Effector CD4-positive, alpha-beta T cell (primary cell): ENCODE data around the gene NFXL1.

Experiments
- DNase-seq: peaks from one replicate; pipeline ENCODE4 v3.0.0-alpha.2; 2020

Gene NFXL1

DNA sequence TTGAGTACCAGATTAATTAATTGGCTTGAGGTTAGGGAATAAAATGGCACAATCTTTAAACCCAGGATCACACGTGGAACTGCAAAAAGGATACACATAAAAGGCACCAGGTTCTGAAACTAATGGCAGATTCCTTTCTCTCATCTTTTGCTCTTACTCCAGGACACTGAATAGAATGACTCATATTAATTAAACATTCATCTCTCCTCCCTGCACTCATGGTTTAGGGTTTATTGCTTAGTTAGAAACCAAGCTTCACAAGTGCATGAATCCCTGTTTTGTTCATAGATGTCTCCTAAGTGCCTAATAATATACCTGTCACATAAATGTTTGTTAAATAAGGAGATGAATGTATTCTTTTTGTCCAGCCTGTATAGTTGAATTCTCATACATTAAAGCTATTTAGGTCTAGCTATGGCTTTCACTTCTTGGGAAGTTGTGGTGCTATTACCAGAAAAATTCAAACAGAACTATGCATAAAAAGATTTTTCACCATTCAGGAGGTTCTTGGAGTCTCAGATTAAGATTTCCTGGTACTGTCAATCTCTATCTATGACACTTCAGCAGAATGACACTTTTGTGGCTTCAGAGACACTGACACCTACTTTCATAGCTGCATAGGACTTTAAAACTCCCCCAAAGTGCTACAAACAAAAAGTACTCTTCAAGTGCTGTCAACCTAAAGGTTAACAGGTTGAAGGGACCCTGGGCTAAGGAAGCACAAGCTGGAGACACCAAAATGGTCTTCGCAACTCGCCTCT, 83.9 kb downstream of the NFXL1 start:
- DNase-seq = no peak

DNA sequence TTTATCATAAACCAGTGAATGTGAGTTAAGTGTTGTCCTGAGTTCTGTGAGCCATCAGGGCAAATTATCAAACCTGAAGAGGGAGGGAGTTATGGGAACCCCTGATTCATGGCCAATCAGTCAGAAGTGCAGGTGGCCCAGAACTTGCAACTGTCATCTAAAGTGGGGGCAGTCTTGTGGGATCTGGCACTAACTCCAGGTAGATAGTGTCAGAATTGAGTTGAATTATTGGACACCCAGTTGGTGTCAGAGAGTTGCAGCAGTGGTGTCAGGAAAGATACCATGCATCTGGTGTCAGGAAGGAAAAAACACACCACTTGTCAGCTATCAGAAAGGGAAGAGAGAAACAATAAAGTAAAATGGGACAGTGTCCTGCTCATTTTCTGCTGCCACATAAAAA, 84.9 kb downstream of the NFXL1 start:
- DNase-seq = no peak

GRCh38 chr4:47827343-47828047, 86.9 kb downstream of the NFXL1 start:
- no peak for DNase-seq

DNA sequence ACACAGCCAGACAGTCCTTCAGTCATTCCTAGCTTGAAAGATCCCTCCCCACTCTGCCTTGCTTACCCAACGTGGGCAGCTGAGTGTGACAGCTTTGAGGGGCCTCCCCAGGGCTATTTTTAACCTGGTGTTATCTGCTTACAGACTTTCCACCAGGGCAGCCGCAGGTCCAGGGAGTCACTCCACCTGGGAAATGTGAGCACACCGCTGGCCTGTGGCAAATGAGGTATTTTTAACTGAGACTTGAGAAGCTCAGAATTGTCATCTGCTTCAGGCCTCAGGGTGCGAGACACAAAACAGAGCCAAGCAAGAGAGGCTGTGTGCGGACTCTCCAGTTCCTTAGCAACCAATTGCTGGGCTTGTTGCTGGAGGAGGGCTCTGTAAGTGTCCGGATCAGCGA, 89.5 kb downstream of the NFXL1 start:
- DNase-seq = no peak

- DNase-seq = no peak
Measured at GRCh38 chr4:47819178-47819577, 95.2 kb downstream of the NFXL1 start.

DNA sequence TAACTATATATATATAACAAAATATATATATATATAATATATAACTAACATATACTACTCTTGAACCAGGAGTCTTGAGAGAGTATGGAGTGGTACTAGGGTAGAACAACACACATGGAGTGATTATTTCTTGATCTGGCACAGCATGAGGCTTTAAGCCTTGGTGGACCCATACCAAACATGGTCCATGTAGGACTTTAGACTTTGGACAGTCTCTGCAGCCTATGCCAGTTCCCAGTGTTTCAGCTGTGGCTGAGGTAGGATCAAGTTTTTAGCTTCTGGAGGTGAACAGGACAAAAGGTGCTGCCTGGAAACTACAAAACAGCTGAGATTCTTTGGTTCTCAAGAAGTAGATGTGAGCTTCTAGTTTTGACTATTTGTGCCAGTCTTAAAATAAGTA, 97.1 kb downstream of the NFXL1 start:
- DNase-seq = no peak

DNA sequence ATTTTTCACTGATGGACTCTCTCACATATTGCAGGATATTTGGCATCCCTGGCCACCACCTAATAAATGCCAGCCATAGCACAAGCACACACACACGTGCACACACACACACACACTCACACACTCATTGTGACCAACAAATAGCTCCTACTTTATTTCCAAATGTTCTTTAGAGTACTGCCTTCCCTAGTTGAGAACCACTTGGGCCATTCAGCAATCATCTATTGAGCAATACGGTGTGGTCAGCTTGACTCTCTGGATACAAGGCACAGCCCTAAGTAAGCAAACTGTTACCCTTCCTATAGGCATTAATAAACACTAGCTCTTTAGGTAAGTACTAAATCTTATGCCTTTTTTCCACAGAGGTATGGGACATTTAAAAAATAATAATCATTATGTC, 97.6 kb downstream of the NFXL1 start:
- DNase-seq = no peak

DNA sequence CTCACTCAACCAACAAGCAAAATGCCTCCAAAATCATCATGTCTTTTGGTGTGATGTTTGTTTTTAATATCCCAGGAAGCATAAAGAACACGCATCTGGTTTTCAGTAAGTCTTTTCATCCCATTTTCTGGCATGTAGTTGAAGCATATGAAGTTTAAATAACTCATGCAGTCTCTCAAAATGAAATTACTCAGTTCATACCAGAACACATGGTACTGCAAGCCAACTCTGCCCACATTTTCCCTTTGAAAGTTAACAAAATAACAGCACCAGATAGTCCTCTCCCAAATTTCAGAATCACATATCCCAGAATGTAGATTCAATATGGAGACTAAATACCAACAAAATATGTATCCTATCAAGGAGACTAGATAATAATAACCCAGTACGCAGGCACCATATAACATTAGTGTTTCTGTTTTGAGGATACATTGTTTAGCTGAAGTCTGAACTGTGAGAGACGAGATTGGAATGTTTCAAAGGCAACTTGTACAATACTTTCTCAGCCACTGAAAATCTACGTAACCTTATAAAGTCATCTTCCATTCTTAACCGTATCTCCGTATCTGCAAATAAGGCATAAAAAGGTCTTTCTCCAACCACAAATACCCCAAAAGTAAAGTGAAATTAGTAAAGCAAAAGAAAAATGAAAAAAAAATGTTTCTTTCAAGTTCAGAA, 99.6 kb downstream of the NFXL1 start:
- DNase-seq = no peak

- no peak for DNase-seq
Measured at GRCh38 chr4:47809654-47810203, 104.7 kb downstream of the NFXL1 start.

DNA sequence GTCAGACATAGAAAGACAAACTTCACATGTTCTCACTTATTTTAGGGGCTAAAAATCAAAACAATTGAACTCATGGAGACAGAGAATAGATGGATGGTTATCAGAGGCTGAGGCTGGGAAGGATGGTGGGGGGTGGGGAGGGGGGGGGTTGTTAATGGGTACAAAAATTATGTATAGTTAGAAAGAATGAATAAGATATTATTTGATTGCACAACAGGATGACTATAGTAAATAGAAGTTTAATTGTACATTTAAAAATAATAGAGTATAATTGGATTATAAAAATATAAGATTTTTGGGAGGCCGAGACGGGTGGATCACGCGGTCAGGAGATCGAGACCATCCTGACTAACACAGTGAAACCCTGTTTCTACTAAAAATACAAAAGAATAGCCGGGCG, 109.8 kb downstream of the NFXL1 start:
- DNase-seq = no peak

DNA sequence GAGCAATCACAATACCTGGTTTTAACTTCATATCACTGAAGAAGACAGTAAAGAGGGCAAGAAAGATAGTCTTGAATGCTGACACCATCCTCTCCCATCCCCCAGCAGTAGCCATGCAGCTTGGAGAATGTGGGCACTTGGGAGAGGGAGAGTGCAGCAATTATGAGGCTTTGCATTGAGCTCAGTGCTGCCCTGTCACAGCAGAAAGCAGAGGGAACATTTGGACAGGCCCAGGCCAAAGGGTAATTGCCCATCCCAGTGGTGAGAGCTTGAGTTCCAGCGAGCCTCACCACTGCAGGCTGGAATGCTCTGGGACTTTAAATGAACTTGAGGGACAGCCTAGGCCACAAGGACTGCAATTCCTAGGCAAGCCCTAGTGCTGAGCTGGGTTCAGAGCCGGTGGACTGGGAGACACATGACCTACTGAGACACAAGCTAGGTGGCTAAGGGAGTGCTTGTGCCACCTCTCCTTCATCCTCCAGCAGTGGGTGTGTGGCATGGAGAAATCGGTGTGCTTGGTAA, 112.8 kb downstream of the NFXL1 start:
- DNase-seq = no peak

DNA sequence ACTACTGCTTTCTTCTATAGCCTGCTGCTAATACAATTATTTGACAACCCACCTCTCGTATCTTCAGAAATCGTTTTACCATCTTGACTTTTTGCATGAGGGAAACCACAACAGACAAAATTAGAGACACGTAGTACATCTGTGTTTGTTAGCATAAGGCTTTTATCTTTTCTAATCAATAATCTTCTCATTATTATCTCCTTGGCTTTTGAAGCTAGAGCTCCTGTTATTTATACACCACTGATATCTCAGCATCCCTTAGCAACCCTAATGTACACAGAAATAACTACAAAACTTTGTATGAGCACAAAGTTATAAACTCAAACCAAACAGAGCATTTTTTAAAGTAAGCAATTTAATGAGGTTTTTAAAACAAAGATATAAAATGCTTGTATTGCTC, 116.2 kb downstream of the NFXL1 start:
- no peak for DNase-seq
